ENCODE results near the gene ANKRD1. TPM values are rescaled to one million over a fixed set of nuclear protein-coding genes. Genes with fewer than 3 reads are reported as not detected.
"Not testable (repeated sequence)": the region's sequence is repeated elsewhere in the genome, so short reads cannot be mapped to it uniquely, and the experiment has no call there.

Gene ANKRD1
- total RNA-seq, 1 donor from 2014 or later, result 1,326 TPM

- intact Hi-C loops (cut with micrococcal nuclease), result no loop called here
- DNase-seq (no peak), ATAC-seq (no peak)
These were observed 5.7 kb downstream of the ANKRD1 start for GRCh38 chr10:90914992-90915765.

GRCh38 chr10:90913774-90914420 lies 7.0 kb downstream of the ANKRD1 start:
- intact Hi-C loops (cut with micrococcal nuclease), result no loop called here
- DNase-seq, result no peak
- ATAC-seq, result no peak

- ATAC-seq, result peak; percentile 10
- intact Hi-C loops (cut with micrococcal nuclease), result no loop called here
- no peak for DNase-seq
These were observed 7.9 kb downstream of the ANKRD1 start for GRCh38 chr10:90912854-90913479.

- peak; percentile 17 for ATAC-seq
- DNase-seq, result no peak
- intact Hi-C loops (cut with micrococcal nuclease), result no loop called here
These were observed 8.7 kb downstream of the ANKRD1 start for GRCh38 chr10:90912174-90912573.

GRCh38 chr10:90911133-90912051 lies 9.5 kb downstream of the ANKRD1 start:
- intact Hi-C loops (cut with micrococcal nuclease), result no loop called here
- ATAC-seq (peak; percentile 74), DNase-seq (peak; percentile 48)

GRCh38 chr10:90906596-90906995 lies 14.3 kb downstream of the ANKRD1 start:
- intact Hi-C loops (cut with micrococcal nuclease), result no loop called here
- no peak for DNase-seq
- no peak for ATAC-seq

GRCh38 chr10:90905925-90906324 lies 15.0 kb downstream of the ANKRD1 start:
- intact Hi-C loops (cut with micrococcal nuclease), result no loop called here
- DNase-seq (no peak), ATAC-seq (no peak)

- ATAC-seq; intact Hi-C loops (cut with micrococcal nuclease); DNase-seq: not testable (repeated sequence)
These were observed 24.0 kb downstream of the ANKRD1 start for GRCh38 chr10:90896916-90897315.

- no peak for DNase-seq
- intact Hi-C loops (cut with micrococcal nuclease), result no loop called here
- ATAC-seq, result no peak
These were observed 27.7 kb downstream of the ANKRD1 start for GRCh38 chr10:90893190-90893589.

- intact Hi-C loops (cut with micrococcal nuclease), result no loop called here
- ATAC-seq, result no peak
- DNase-seq, result no peak
These were observed 30.5 kb downstream of the ANKRD1 start for GRCh38 chr10:90890347-90890746.

GRCh38 chr10:90889636-90890035 lies 31.3 kb downstream of the ANKRD1 start:
- no peak for ATAC-seq
- intact Hi-C loops (cut with micrococcal nuclease), result no loop called here

GRCh38 chr10:90888387-90888786 lies 32.5 kb downstream of the ANKRD1 start:
- no peak for DNase-seq
- ATAC-seq, result no peak
- intact Hi-C loops (cut with micrococcal nuclease), result no loop called here

More at GRCh38 chr10:90889636-90890035, 31.3 kb downstream of the ANKRD1 start:
- DNase-seq, result no peak

- ATAC-seq, result no peak
- intact Hi-C loops (cut with micrococcal nuclease), result no loop called here
- DNase-seq, result no peak
These were observed 33.3 kb downstream of the ANKRD1 start for GRCh38 chr10:90887555-90887954.

GRCh38 chr10:90885176-90885575 lies 35.7 kb downstream of the ANKRD1 start:
- DNase-seq (no peak), ATAC-seq (no peak)
- intact Hi-C loops (cut with micrococcal nuclease), result no loop called here

GRCh38 chr10:90884431-90884830 lies 36.5 kb downstream of the ANKRD1 start:
- intact Hi-C loops (cut with micrococcal nuclease), result no loop called here
- ATAC-seq (no peak), DNase-seq (no peak)

- DNase-seq; intact Hi-C loops (cut with micrococcal nuclease); ATAC-seq: not testable (repeated sequence)
These were observed 40.7 kb downstream of the ANKRD1 start for GRCh38 chr10:90880059-90880719.

- DNase-seq (no peak), ATAC-seq (no peak)
- intact Hi-C loops (cut with micrococcal nuclease), result no loop called here
These were observed 41.8 kb downstream of the ANKRD1 start for GRCh38 chr10:90879062-90879461.

- ATAC-seq (no peak), DNase-seq (no peak)
- intact Hi-C loops (cut with micrococcal nuclease), result no loop called here
These were observed 48.3 kb downstream of the ANKRD1 start for GRCh38 chr10:90872648-90873020.
